ENCODE data around the gene ARHGAP8.

GRCh38 chr22:44718418-44718817, 34.0 kb upstream of the ARHGAP8 start:
- TF ChIP-seq CTCF (IDR thresholded peaks at IDR 0.05): no peak
- TF ChIP-seq POLR2A (IDR thresholded peaks at IDR 0.05): no peak

Measured in tibial nerve (tissue), 3 donors.